Astrocyte (in vitro differentiated cells and primary cell): ENCODE results near the gene DNAJA4. TPM values are rescaled to one million over a fixed set of nuclear protein-coding genes. Genes with fewer than 3 reads are reported as not detected.

Experiments
- DNase-seq: peaks from one replicate; pipeline ENCODE4 v3.0.0-alpha.2; 2010; ENCODE audit warnings: low read depth
- FAIRE-seq: peaks from 2 replicates; lab custom pipeline; 2011; peaks lifted over from hg19 to GRCh38; lab: Jason Lieb, UNC
- H2AFZ ChIP-seq: 2 replicates; pipeline ENCODE4 v1.6.0; 2012; ENCODE audit warnings: low read depth, low read length, inconsistent platforms
- H3K27ac ChIP-seq: 2 replicates; pipeline ENCODE4 v1.5.1; 2011; ENCODE audit warnings: low read depth, low read length, inconsistent platforms
- H3K27me3 ChIP-seq: 2 replicates; pipeline ENCODE4 v1.6.0; 2011; ENCODE audit warnings: low read length, inconsistent platforms; ENCODE audit not compliant: insufficient read depth
- H3K36me3 ChIP-seq: 2 replicates; pipeline ENCODE4 v1.5.1; 2011; ENCODE audit warnings: low read length, inconsistent platforms; ENCODE audit not compliant: insufficient read depth
- H3K4me1 ChIP-seq: 2 replicates; pipeline ENCODE4 v1.5.1; 2011; ENCODE audit warnings: low read length, inconsistent platforms; ENCODE audit not compliant: insufficient read depth
- H3K4me2 ChIP-seq: 2 replicates; pipeline ENCODE4 v1.6.0; 2012; ENCODE audit warnings: low read length, inconsistent platforms
- H3K4me3 ChIP-seq: 2 replicates; pipeline ENCODE4 v1.5.1; 2011; ENCODE audit warnings: low read depth, mild to moderate bottlenecking, low read length, inconsistent platforms; ENCODE audit not compliant: insufficient read depth
- H3K79me2 ChIP-seq: 2 replicates; pipeline ENCODE4 v1.6.0; 2012; ENCODE audit warnings: mild to moderate bottlenecking, low read length, inconsistent platforms; ENCODE audit not compliant: insufficient read depth
- H3K9ac ChIP-seq: 2 replicates; pipeline ENCODE4 v1.6.0; 2012; ENCODE audit warnings: mild to moderate bottlenecking, low read length, inconsistent platforms
- H3K9me3 ChIP-seq: 2 replicates; pipeline ENCODE4 v1.5.1; 2012; ENCODE audit warnings: low read depth, mild to moderate bottlenecking, low read length, inconsistent platforms; ENCODE audit not compliant: insufficient read depth
- H4K20me1 ChIP-seq: 2 replicates; pipeline ENCODE4 v1.6.0; 2012; ENCODE audit warnings: low read length, inconsistent platforms; ENCODE audit not compliant: insufficient read depth
- H3K27ac Mint-ChIP-seq: one replicate; pipeline ENCODE4 v1.8.0; 2021; ENCODE audit warnings: mild to moderate bottlenecking, mixed read lengths; ENCODE audit not compliant: unreplicated experiment
- H3K27me3 Mint-ChIP-seq: one replicate; pipeline ENCODE4 v1.8.0; 2021; ENCODE audit warnings: low read depth, mixed read lengths; ENCODE audit not compliant: unreplicated experiment
- H3K36me3 Mint-ChIP-seq: one replicate; pipeline ENCODE4 v1.8.0; 2021; ENCODE audit warnings: low read depth, mixed read lengths; ENCODE audit not compliant: unreplicated experiment
- H3K4me1 Mint-ChIP-seq: one replicate; pipeline ENCODE4 v1.8.0; 2021; ENCODE audit warnings: low read depth, mixed read lengths; ENCODE audit not compliant: unreplicated experiment
- H3K4me3 Mint-ChIP-seq: one replicate; pipeline ENCODE4 v1.8.0; 2021; ENCODE audit warnings: mild to moderate bottlenecking, moderate library complexity, mixed read lengths; ENCODE audit not compliant: unreplicated experiment
- H3K9me3 Mint-ChIP-seq: one replicate; pipeline ENCODE4 v1.8.0; 2021; ENCODE audit warnings: mild to moderate bottlenecking, mixed read lengths; ENCODE audit not compliant: unreplicated experiment
- EZH2 ChIP-seq: IDR thresholded peaks from 2 replicates; pipeline ENCODE4 v1.6.1; 2012; ENCODE audit warnings: mild to moderate bottlenecking, low read length, inconsistent platforms; ENCODE audit not compliant: insufficient read depth
- total RNA-seq: library from RNA; stranded (reverse); gene quantifications from 2 replicates; pipeline ENCODE4 v1.2.1, GENCODE V29; 2021
- TF ChIP-seq, protein P1 (sequence below): IDR thresholded peaks from 2 replicates; pipeline ENCODE4 v1.5.1; 2011; ENCODE audit warnings: low read depth, mild to moderate bottlenecking, inconsistent platforms, low read length, moderate library complexity; ENCODE audit not compliant: insufficient read depth

Gene DNAJA4
- total RNA-seq, 1 donor from 2014 or later = 0.14 TPM

DNA sequence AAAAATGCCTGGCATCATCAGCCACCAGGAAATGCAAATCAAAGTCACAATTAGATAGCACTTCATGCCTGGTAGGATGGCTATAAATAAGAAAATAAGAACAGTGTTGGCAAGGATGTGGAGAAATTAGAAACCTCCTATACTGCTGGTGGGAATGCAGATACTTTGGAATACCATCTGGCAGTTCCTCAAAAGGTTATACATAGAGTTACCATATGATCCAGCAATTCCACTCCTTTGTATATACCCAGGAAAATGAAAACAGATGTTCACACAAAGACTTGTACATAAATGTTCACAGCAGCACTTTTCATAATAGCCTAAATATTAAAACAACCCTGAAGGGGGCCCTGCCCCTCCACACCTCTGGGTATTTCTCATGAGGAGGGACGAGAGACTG is 43.6 kb upstream of the DNAJA4 start:
- H3K4me3 Mint-ChIP-seq = no peak overlapping the region
- DNase-seq = no peak

GRCh38 chr15:78222745-78223395 is 41.5 kb upstream of the DNAJA4 start:
- no peak overlapping the region for H2AFZ ChIP-seq
- no peaks in the 10 kb centered on the region for H3K4me1 ChIP-seq
- Mint-ChIP-seq H3K4me3 (no peak overlapping the region), H3K4me1 (peaks cover 4% of the 10 kb centered on the region), H3K27ac (no peak overlapping the region), H3K36me3 (no peaks in the 10 kb centered on the region), H3K9me3 (no peaks in the 10 kb centered on the region), H3K27me3 (peaks cover 4% of the 10 kb centered on the region)
- peaks cover 5% of the 10 kb centered on the region for H3K27me3 ChIP-seq
- H3K9me3 ChIP-seq = no peaks in the 10 kb centered on the region
- TF ChIP-seq, protein P1, sequence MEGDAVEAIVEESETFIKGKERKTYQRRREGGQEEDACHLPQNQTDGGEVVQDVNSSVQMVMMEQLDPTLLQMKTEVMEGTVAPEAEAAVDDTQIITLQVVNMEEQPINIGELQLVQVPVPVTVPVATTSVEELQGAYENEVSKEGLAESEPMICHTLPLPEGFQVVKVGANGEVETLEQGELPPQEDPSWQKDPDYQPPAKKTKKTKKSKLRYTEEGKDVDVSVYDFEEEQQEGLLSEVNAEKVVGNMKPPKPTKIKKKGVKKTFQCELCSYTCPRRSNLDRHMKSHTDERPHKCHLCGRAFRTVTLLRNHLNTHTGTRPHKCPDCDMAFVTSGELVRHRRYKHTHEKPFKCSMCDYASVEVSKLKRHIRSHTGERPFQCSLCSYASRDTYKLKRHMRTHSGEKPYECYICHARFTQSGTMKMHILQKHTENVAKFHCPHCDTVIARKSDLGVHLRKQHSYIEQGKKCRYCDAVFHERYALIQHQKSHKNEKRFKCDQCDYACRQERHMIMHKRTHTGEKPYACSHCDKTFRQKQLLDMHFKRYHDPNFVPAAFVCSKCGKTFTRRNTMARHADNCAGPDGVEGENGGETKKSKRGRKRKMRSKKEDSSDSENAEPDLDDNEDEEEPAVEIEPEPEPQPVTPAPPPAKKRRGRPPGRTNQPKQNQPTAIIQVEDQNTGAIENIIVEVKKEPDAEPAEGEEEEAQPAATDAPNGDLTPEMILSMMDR = no peak
- no peak for TF ChIP-seq EZH2
- H3K4me2 ChIP-seq = no peak overlapping the region
- DNase-seq (no peak), FAIRE-seq (no peak)
- no peak overlapping the region for H3K9ac ChIP-seq
- H3K36me3 ChIP-seq = no peaks in the 10 kb centered on the region
- H4K20me1 ChIP-seq = no peaks in the 10 kb centered on the region
- H3K4me3 ChIP-seq = no peak overlapping the region
- H3K27ac ChIP-seq = no peak overlapping the region
- no peaks in the 10 kb centered on the region for H3K79me2 ChIP-seq

More for the DNA sequence above, 43.6 kb upstream of the DNAJA4 start:
- Histone ChIP-seq H3K9ac (no peak overlapping the region), H3K36me3 (no peaks in the 10 kb centered on the region), H2AFZ (no peak overlapping the region), H3K4me1 (no peaks in the 10 kb centered on the region), H3K79me2 (no peaks in the 10 kb centered on the region), H3K4me2 (no peak overlapping the region), H3K9me3 (no peaks in the 10 kb centered on the region), H3K27me3 (peaks cover 6% of the 10 kb centered on the region), H3K27ac (no peak overlapping the region), H3K4me3 (no peak overlapping the region), H4K20me1 (no peaks in the 10 kb centered on the region)
- Mint-ChIP-seq H3K9me3 (no peaks in the 10 kb centered on the region), H3K27ac (no peak overlapping the region), H3K4me1 (peaks cover 4% of the 10 kb centered on the region), H3K27me3 (peaks cover 4% of the 10 kb centered on the region), H3K36me3 (peaks cover 3% of the 10 kb centered on the region)
- TF ChIP-seq EZH2 = no peak
- FAIRE-seq = no peak

DNA sequence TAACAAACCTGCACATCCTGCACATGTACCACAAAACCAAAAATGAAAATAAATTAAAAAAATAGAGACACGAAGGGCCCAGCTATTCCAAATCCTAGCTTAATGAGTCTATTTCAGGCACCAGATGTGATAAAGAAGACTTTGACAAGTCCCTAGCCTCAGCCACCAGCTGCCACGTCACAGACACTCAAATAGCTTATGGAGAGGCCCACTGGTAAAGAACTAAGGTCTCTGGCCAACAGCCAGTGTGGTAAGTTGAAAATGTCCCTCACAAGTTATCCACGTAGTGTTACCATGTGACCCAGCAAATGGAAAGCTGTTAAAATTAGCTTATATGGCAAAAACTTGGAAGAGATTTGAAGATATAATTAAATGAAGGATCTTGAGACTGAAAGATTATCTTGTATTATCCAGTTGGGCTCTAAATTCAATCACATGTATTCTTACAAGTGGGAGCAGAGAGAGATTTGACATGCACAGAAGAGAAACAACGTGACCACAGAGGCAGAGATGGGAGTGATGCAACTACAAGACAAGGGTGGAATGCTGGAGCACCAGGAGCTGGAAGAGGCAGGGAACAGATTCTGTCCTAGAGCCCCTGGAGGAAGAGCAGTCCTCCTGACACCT is 40.9 kb upstream of the DNAJA4 start:
- Histone ChIP-seq H3K9me3 (no peaks in the 10 kb centered on the region), H4K20me1 (no peaks in the 10 kb centered on the region), H3K27me3 (peaks cover 4% of the 10 kb centered on the region), H3K4me3 (no peak overlapping the region), H3K79me2 (no peaks in the 10 kb centered on the region), H3K4me1 (no peaks in the 10 kb centered on the region), H3K9ac (no peak overlapping the region), H3K27ac (no peak overlapping the region), H3K4me2 (no peak overlapping the region), H3K36me3 (no peaks in the 10 kb centered on the region), H2AFZ (no peak overlapping the region)
- H3K4me3 Mint-ChIP-seq = no peak overlapping the region
- no peak overlapping the region for H3K27ac Mint-ChIP-seq
- FAIRE-seq = no peak
- peaks cover 4% of the 10 kb centered on the region for H3K4me1 Mint-ChIP-seq
- no peaks in the 10 kb centered on the region for H3K36me3 Mint-ChIP-seq
- peaks cover 4% of the 10 kb centered on the region for H3K27me3 Mint-ChIP-seq
- TF ChIP-seq, protein P1 = no peak
- TF ChIP-seq EZH2 = no peak
- H3K9me3 Mint-ChIP-seq = no peaks in the 10 kb centered on the region
- no peak for DNase-seq
